Stimulated activated naive CD4-positive, alpha-beta T cell treated with Interleukin-2 at 50 U/mL for 16 hours (primary cell): Measurements from ENCODE around the gene MYH4.

Experiments
- DNase-seq: peaks from one replicate; lab custom pipeline; 2025; lab: John Stamatoyannopoulos, UW

MYH4 gene

GRCh38 chr17:10421900-10422542 lies 47.3 kb downstream of the MYH4 start, which contains the start of gene MYH8:
MYH8 (minus strand) TSS chr17:10421950; CDS start chr17:10420227, 1,723 bp downstream.
- DNase-seq: no peak

- DNase-seq: no peak
Measured at GRCh38 chr17:10421211-10421610, 48.1 kb downstream of the MYH4 start.

- no peak for DNase-seq
Measured at GRCh38 chr17:10420811-10421210, 48.5 kb downstream of the MYH4 start.

- no peak for DNase-seq
Measured at GRCh38 chr17:10417431-10417830, 51.9 kb downstream of the MYH4 start.

- no peak for DNase-seq
Measured at GRCh38 chr17:10415161-10415560, 54.2 kb downstream of the MYH4 start.

GRCh38 chr17:10403589-10403988 lies 65.8 kb downstream of the MYH4 start:
- no peak for DNase-seq

GRCh38 chr17:10398352-10398751 lies 71.0 kb downstream of the MYH4 start:
- DNase-seq: no peak

- no peak for DNase-seq
Measured at GRCh38 chr17:10396524-10397163, 72.7 kb downstream of the MYH4 start.

- DNase-seq: no peak
Measured at GRCh38 chr17:10394201-10394887, 75.0 kb downstream of the MYH4 start.
